B cell (primary cell): ENCODE measurements around the gene EML1. TPM values are rescaled to one million over a fixed set of nuclear protein-coding genes. Genes with fewer than 3 reads are reported as not detected.

ENCODE experiments used
- ATAC-seq: fragments of 200-7000 bp; cut with Tn5 transposase; one replicate; pipeline ENCODE4 v1.10.0; 2021; ENCODE audit warnings: low read depth, mild to moderate bottlenecking, moderate number of reproducible peaks, moderate library complexity
- CTCF ChIA-PET: fragments of 350-600 bp; sonication (Branson Sonifier 250); formaldehyde crosslinking; loops from one replicate; lab custom pipeline; 2021; ENCODE audit warnings: antibody characterized with exemption, inconsistent platforms; lab: Charles Lee
- POLR2A ChIA-PET: fragments of 350-600 bp; sonication (Branson Sonifier 250); formaldehyde crosslinking; loops from one replicate; lab custom pipeline; 2021; ENCODE audit warnings: antibody characterized with exemption; lab: Charles Lee
- DNase-seq: peaks from one replicate; pipeline ENCODE4 v3.0.0; 2013
- H2AFZ ChIP-seq: 2 replicates; pipeline ENCODE4 v1.6.1; 2012; ENCODE audit warnings: mild to moderate bottlenecking, low read depth, low read length; ENCODE audit not compliant: insufficient read depth, poor library complexity, severe bottlenecking
- H3K27ac ChIP-seq, 2 donors: 1 replicate in 1 of 2; 2 replicates in 1 of 2; pipeline ENCODE4 v1.5.1; 2012 to 2013; ENCODE audit warnings: low read length in 2 of 2, mild to moderate bottlenecking in 2 of 2, moderate library complexity in 1 of 2
- H3K27me3 ChIP-seq, 4 experiments: fragments of 200-600 bp in 1 of 4; sonication (generic) in 1 of 4; replicated peaks in 1 of 4; 1 replicate in 2 of 4; 2 replicates in 2 of 4; pipeline versions ENCODE4 v1.6.1 to v1.7.0; 2013 to 2016; ENCODE audit warnings: low read length in 3 of 4, mild to moderate bottlenecking in 2 of 4, mixed read lengths in 1 of 4, moderate library complexity in 1 of 4; ENCODE audit not compliant: insufficient read depth in 4 of 4, control insufficient read depth in 3 of 4; ENCODE audit errors: control extremely low read depth in 1 of 4
- H3K36me3 ChIP-seq, 2 experiments: replicated peaks in 1 of 2; 1 replicate in 1 of 2; 2 replicates in 1 of 2; pipeline versions ENCODE4 v1.6.1 to v1.7.1; 2013; ENCODE audit warnings: low read length in 1 of 2; ENCODE audit not compliant: insufficient read depth in 2 of 2, control insufficient read depth in 1 of 2; ENCODE audit errors: control extremely low read depth in 1 of 2, extremely low read depth in 1 of 2
- H3K4me1 ChIP-seq, 2 donors: fragments of 200-600 bp in 1 of 2; sonication (generic) in 1 of 2; 1 replicate in 1 of 2; 2 replicates in 1 of 2; pipeline versions ENCODE4 v1.5.1 to v1.6.1; 2013 to 2017; ENCODE audit warnings: low read length in 2 of 2; ENCODE audit not compliant: control insufficient read depth in 2 of 2, insufficient read depth in 2 of 2
- H3K4me2 ChIP-seq: replicated peaks from 2 replicates; pipeline ENCODE3; 2012; ENCODE audit warnings: mild to moderate bottlenecking, low read depth, low read length; ENCODE audit not compliant: poor library complexity, severe bottlenecking
- H3K4me3 ChIP-seq, 5 experiments: fragments of 200-600 bp in 1 of 5; sonication (generic) in 1 of 5; 1 replicate in 3 of 5; 2 replicates in 2 of 5; pipeline versions ENCODE4 v1.5.1 to v1.7.0; 2011 to 2016; ENCODE audit warnings: low read length in 4 of 5, mild to moderate bottlenecking in 4 of 5, low read depth in 2 of 5, control low read depth in 1 of 5, moderate library complexity in 1 of 5; ENCODE audit not compliant: insufficient read depth in 1 of 5; ENCODE audit errors: control extremely low read depth in 1 of 5, extremely low read depth in 1 of 5
- H3K79me2 ChIP-seq: fragments of 200-600 bp; sonication (generic); one replicate; pipeline ENCODE4 v1.6.0; 2016; ENCODE audit warnings: low read length; ENCODE audit not compliant: control insufficient read depth, insufficient read depth
- H3K9ac ChIP-seq: fragments of 200-600 bp; sonication (generic); 2 replicates; pipeline ENCODE4 v1.6.1; 2017; ENCODE audit warnings: mild to moderate bottlenecking, low read length, moderate library complexity
- H3K9me3 ChIP-seq, 3 donors: one replicate each; pipeline versions ENCODE4 v1.6.1 to v1.7.1; 2013; ENCODE audit warnings: low read length in 2 of 3; ENCODE audit not compliant: control insufficient read depth in 2 of 3, insufficient read depth in 1 of 3; ENCODE audit errors: control extremely low read depth in 1 of 3
- H4K20me1 ChIP-seq: 2 replicates; pipeline ENCODE4 v1.6.0; 2012; ENCODE audit warnings: mild to moderate bottlenecking, low read length; ENCODE audit not compliant: insufficient read depth, control insufficient read depth, poor library complexity, severe bottlenecking
- H3K27ac Mint-ChIP-seq: one replicate; pipeline ENCODE4 v1.8.0; 2021; ENCODE audit warnings: mixed read lengths
- H3K27me3 Mint-ChIP-seq: one replicate; pipeline ENCODE4 v1.8.0; 2021; ENCODE audit warnings: mixed read lengths
- H3K4me1 Mint-ChIP-seq: one replicate; pipeline ENCODE4 v1.8.0; 2021; ENCODE audit warnings: mixed read lengths
- H3K4me3 Mint-ChIP-seq: one replicate; pipeline ENCODE4 v1.8.0; 2021; ENCODE audit warnings: mixed read lengths
- H3K9me3 Mint-ChIP-seq: one replicate; pipeline ENCODE4 v1.8.0; 2022; ENCODE audit warnings: mixed read lengths; ENCODE audit not compliant: insufficient read depth
- CTCF ChIP-seq: fragments of 200-600 bp; IDR thresholded peaks from one replicate; pipeline ENCODE4 v1.8.0; 2022; ENCODE audit warnings: antibody characterized with exemption, mild to moderate bottlenecking
- EZH2 ChIP-seq: IDR thresholded peaks from 2 replicates; pipeline ENCODE4 v1.6.1; 2012; ENCODE audit warnings: borderline replicate concordance, low read depth, mild to moderate bottlenecking, moderate library complexity, low read length; ENCODE audit not compliant: insufficient read depth, poor library complexity, severe bottlenecking
- WGBS: methylation state at CpG from one replicate; pipeline ENCODE4 v1.1.5; 2013; ENCODE audit warnings: missing lambda C conversion rate; ENCODE audit not compliant: insufficient coverage; 5-methylcytosine and 5-hydroxymethylcytosine counted together
- intact Hi-C: fragments of 100-400 bp; cut with micrococcal nuclease; formaldehyde crosslinking; loops from one replicate; pipeline ENCODE4 v1.10.0; 2022
- polyA plus RNA-seq: library from polyadenylated mRNA; depleted of rRNA; stranded (reverse); fragments of >200 nt; gene quantifications from 2 replicates; pipeline ENCODE4 v1.2.3, GENCODE V29; 2012
- total RNA-seq, 2 donors: library from RNA; stranded (reverse); fragments of 120-200 nt in 1 of 2; gene quantifications; 1 replicate in 1 of 2; 2 replicates in 1 of 2; pipeline versions ENCODE4 v1.2.3 to v1.2.4, GENCODE V29; 2013 to 2022

EML1 gene
- total and polyA plus RNA-seq, 2 donors (not counting 1 experiment from before 2014, with no cell fraction given): not detected

- ChIA-PET POLR2A (no interaction called here), CTCF (interaction anchor here (0.6 kb wide), 1 partner anchor 141 kb away, joined by 3 read pairs; no protein-coding TSS in a partner anchor)
- no peak overlapping the region for H3K4me3 Mint-ChIP-seq
- Histone ChIP-seq H4K20me1 (no peaks in the 10 kb centered on the region), H3K4me1 (no peaks in the 10 kb centered on the region), H2AFZ (no peak overlapping the region), H3K9ac (no peak overlapping the region), H3K27ac (no peak overlapping the region), H3K27me3 (peaks cover 0 to 11% (median 3%) of the 10 kb centered on the region in 4 experiments), H3K4me2 (no peak overlapping the region), H3K79me2 (no peaks in the 10 kb centered on the region), H3K9me3 (no peaks in the 10 kb centered on the region), H3K4me3 (no peak overlapping the region), H3K36me3 (no peaks in the 10 kb centered on the region)
- ATAC-seq (no peak), DNase-seq (no peak)
- H3K27me3 Mint-ChIP-seq: peaks cover 44% of the 10 kb centered on the region
- H3K27ac Mint-ChIP-seq: no peak overlapping the region
- WGBS: 100% methylated on average over 1 of the region's 2 CpGs
- no peak for TF ChIP-seq CTCF
- TF ChIP-seq EZH2: no peak
- intact Hi-C loops: no loop called here
- no peaks in the 10 kb centered on the region for H3K4me1 Mint-ChIP-seq
- H3K9me3 Mint-ChIP-seq: no peaks in the 10 kb centered on the region
Measured at GRCh38 chr14:99865408-99865807, 72.2 kb downstream of the EML1 start.

- Histone ChIP-seq H3K9me3 (no peaks in the 10 kb centered on the region), H3K36me3 (no peaks in the 10 kb centered on the region), H4K20me1 (no peaks in the 10 kb centered on the region), H3K4me2 (no peak overlapping the region), H3K4me1 (no peaks in the 10 kb centered on the region), H3K4me3 (no peak overlapping the region), H3K9ac (no peak overlapping the region), H3K79me2 (no peaks in the 10 kb centered on the region), H3K27me3 (peaks cover 0 to 7% (median 5%) of the 10 kb centered on the region in 4 experiments), H3K27ac (no peak overlapping the region), H2AFZ (no peak overlapping the region)
- WGBS: 60% methylated on average over 1 of the region's 3 CpGs
- POLR2A ChIA-PET: no interaction called here
- H3K4me3 Mint-ChIP-seq: no peak overlapping the region
- TF ChIP-seq EZH2 (no peak), CTCF (no peak)
- H3K4me1 Mint-ChIP-seq: no peaks in the 10 kb centered on the region
- no peaks in the 10 kb centered on the region for H3K9me3 Mint-ChIP-seq
- intact Hi-C loops: no loop called here
- CTCF ChIA-PET: no interaction called here
- peaks cover 54% of the 10 kb centered on the region for H3K27me3 Mint-ChIP-seq
- H3K27ac Mint-ChIP-seq: no peak overlapping the region
- no peak for ATAC-seq
- DNase-seq: no peak
Measured at GRCh38 chr14:99870617-99871016, 77.4 kb downstream of the EML1 start.
